GM12878 (cell line): ENCODE results near the gene MBD2.
A peak's percentile ranks its signal among the peaks of the same experiment; 100 is the strongest.

Source experiments
- DPF2 ChIP-seq: fragments of 450-650 bp; IDR thresholded peaks from 2 replicates; pipeline ENCODE4 v1.6.1; 2017; ENCODE audit warnings: mild to moderate bottlenecking
- FOXM1 ChIP-seq: IDR thresholded peaks from 2 replicates; pipeline ENCODE4 v1.6.1; 2012; ENCODE audit warnings: low read depth, mild to moderate bottlenecking, inconsistent platforms, low read length, moderate library complexity
- HDGF ChIP-seq: fragments of 450-650 bp; IDR thresholded peaks from 2 replicates; pipeline ENCODE4 v1.6.1; 2016; ENCODE audit warnings: antibody characterized with exemption
- MXI1 ChIP-seq: fragments of 150-350 bp; IDR thresholded peaks from 2 replicates; pipeline ENCODE4 v1.6.1; 2011; ENCODE audit warnings: low read depth, mild to moderate bottlenecking, inconsistent platforms, low read length, improper control_type of control experiment
- POLR2A ChIP-seq: IDR thresholded peaks from 2 replicates; pipeline ENCODE4 v1.6.1; 2011; ENCODE audit warnings: low read depth, mild to moderate bottlenecking, low read length
- TF ChIP-seq, protein P1 (sequence below), 3 experiments: IDR thresholded peaks in 2 of 3; conservative IDR thresholded peaks in 1 of 3; 2 replicates each; pipeline ENCODE4 v1.5.1; 2011; ENCODE audit warnings: low read depth in 3 of 3, low read length in 3 of 3, mild to moderate bottlenecking in 3 of 3, control low read depth in 2 of 3, moderate library complexity in 2 of 3, inconsistent platforms in 1 of 3, mixed read lengths in 1 of 3; ENCODE audit not compliant: control insufficient read depth in 2 of 3, insufficient read depth in 1 of 3; ENCODE audit errors: extremely low read depth in 1 of 3
- TF ChIP-seq, protein P2 (sequence below): IDR thresholded peaks from 2 replicates; pipeline ENCODE4 v1.6.1; 2012; ENCODE audit warnings: improper control_type of control experiment, low read depth, low read length; ENCODE audit not compliant: insufficient replicate concordance

DNA sequence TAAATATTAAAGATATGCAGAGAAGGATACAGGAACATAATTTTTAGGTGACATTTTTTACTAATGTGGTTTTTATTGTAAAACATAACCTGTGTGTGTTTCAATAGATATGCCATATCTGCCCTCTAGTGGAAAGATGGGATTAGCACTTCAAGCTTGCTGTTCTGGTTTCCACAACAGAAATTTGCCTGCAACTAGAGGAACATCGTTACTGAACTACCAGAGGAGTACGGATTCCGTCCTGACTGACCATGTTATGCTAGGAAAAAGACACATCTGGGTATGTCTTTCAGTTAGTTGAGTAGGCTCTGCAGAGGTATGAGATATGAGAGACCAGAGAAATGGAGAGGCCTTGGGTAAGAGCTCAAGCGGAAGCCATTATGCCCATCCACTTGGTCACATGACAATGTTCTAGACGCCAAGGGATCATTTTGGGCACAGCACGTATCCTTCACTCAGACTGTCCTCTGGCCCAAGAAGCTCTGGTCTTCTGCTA is 104.9 kb downstream of the MBD2 start:
- no peak for TF ChIP-seq MXI1
- no peak for TF ChIP-seq FOXM1
- TF ChIP-seq DPF2 = no peak
- TF ChIP-seq POLR2A = no peak
- TF ChIP-seq, protein P1, sequence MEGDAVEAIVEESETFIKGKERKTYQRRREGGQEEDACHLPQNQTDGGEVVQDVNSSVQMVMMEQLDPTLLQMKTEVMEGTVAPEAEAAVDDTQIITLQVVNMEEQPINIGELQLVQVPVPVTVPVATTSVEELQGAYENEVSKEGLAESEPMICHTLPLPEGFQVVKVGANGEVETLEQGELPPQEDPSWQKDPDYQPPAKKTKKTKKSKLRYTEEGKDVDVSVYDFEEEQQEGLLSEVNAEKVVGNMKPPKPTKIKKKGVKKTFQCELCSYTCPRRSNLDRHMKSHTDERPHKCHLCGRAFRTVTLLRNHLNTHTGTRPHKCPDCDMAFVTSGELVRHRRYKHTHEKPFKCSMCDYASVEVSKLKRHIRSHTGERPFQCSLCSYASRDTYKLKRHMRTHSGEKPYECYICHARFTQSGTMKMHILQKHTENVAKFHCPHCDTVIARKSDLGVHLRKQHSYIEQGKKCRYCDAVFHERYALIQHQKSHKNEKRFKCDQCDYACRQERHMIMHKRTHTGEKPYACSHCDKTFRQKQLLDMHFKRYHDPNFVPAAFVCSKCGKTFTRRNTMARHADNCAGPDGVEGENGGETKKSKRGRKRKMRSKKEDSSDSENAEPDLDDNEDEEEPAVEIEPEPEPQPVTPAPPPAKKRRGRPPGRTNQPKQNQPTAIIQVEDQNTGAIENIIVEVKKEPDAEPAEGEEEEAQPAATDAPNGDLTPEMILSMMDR (IDR thresholded peaks at IDR 0.05 in 2 of 3, conservative IDR thresholded peaks at IDR 0.05 in 1 of 3; ENCODE audit: control insufficient read depth in 2 of 3, extremely low read depth in 1 of 3, insufficient read depth in 1 of 3, low read depth in 3 of 3, low read length in 3 of 3) = peak; percentile 74 to 85 (median 79)
- TF ChIP-seq HDGF = no peak
- TF ChIP-seq, protein P2, sequence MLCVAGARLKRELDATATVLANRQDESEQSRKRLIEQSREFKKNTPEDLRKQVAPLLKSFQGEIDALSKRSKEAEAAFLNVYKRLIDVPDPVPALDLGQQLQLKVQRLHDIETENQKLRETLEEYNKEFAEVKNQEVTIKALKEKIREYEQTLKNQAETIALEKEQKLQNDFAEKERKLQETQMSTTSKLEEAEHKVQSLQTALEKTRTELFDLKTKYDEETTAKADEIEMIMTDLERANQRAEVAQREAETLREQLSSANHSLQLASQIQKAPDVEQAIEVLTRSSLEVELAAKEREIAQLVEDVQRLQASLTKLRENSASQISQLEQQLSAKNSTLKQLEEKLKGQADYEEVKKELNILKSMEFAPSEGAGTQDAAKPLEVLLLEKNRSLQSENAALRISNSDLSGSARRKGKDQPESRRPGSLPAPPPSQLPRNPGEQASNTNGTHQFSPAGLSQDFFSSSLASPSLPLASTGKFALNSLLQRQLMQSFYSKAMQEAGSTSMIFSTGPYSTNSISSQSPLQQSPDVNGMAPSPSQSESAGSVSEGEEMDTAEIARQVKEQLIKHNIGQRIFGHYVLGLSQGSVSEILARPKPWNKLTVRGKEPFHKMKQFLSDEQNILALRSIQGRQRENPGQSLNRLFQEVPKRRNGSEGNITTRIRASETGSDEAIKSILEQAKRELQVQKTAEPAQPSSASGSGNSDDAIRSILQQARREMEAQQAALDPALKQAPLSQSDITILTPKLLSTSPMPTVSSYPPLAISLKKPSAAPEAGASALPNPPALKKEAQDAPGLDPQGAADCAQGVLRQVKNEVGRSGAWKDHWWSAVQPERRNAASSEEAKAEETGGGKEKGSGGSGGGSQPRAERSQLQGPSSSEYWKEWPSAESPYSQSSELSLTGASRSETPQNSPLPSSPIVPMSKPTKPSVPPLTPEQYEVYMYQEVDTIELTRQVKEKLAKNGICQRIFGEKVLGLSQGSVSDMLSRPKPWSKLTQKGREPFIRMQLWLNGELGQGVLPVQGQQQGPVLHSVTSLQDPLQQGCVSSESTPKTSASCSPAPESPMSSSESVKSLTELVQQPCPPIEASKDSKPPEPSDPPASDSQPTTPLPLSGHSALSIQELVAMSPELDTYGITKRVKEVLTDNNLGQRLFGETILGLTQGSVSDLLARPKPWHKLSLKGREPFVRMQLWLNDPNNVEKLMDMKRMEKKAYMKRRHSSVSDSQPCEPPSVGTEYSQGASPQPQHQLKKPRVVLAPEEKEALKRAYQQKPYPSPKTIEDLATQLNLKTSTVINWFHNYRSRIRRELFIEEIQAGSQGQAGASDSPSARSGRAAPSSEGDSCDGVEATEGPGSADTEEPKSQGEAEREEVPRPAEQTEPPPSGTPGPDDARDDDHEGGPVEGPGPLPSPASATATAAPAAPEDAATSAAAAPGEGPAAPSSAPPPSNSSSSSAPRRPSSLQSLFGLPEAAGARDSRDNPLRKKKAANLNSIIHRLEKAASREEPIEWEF = no peak
